HEK293 (cell line): ENCODE data around the gene PDE6C.
A peak's percentile ranks its signal among the peaks of the same experiment; 100 is the strongest.

Experiments used
- CTCF ChIA-PET: fragments of 350-600 bp; formaldehyde crosslinking; extraction: SDS; loops from one replicate; lab custom pipeline; 2021; ENCODE audit warnings: antibody characterized with exemption; lab: Yijun Ruan, JAX
- POLR2A ChIA-PET: fragments of 300-600 bp; formaldehyde crosslinking; extraction: SDS; loops from one replicate; lab custom pipeline; 2020; ENCODE audit warnings: antibody characterized with exemption, inconsistent platforms; lab: Yijun Ruan, JAX
- H3K27ac ChIP-seq: fragments of 200-500 bp; sonication (Bioruptor generic); 2 replicates; pipeline ENCODE4 v1.5.1; 2014; ENCODE audit warnings: low read depth, low read length, control low read depth, inconsistent platforms; ENCODE audit errors: extremely low read depth
- H3K36me3 ChIP-seq, 2 experiments: fragments of 200-500 bp in 1 of 2; sonication (Bioruptor generic) in 1 of 2; 1 replicate in 1 of 2; 2 replicates in 1 of 2; pipeline ENCODE4 v1.5.1; 2014 to 2017; ENCODE audit warnings: inconsistent platforms in 2 of 2, low read length in 2 of 2; ENCODE audit not compliant: control insufficient read depth in 2 of 2, insufficient read depth in 1 of 2
- H3K4me1 ChIP-seq: fragments of 200-500 bp; sonication (Bioruptor generic); 2 replicates; pipeline ENCODE4 v1.5.1; 2014; ENCODE audit warnings: mild to moderate bottlenecking, low read length, inconsistent platforms; ENCODE audit not compliant: control insufficient read depth, insufficient read depth
- H3K4me3 ChIP-seq: 2 replicates; pipeline ENCODE4 v1.5.1; 2011; ENCODE audit warnings: low read depth, mild to moderate bottlenecking, control low read depth, low read length, moderate library complexity
- H3K9me3 ChIP-seq: fragments of 200-500 bp; sonication (Bioruptor generic); 2 replicates; pipeline ENCODE4 v1.5.1; 2014; ENCODE audit warnings: low read depth, low read length, inconsistent platforms; ENCODE audit not compliant: control insufficient read depth, insufficient read depth
- GLIS1 ChIP-seq: fragments of 450-650 bp; formaldehyde crosslinking; IDR thresholded peaks from 2 replicates; pipeline ENCODE4 v1.5.1; 2016; ENCODE audit warnings: missing biosample characterization, missing genetic modification characterization
- HIC1 ChIP-seq: fragments of 450-650 bp; formaldehyde crosslinking; IDR thresholded peaks from 2 replicates; pipeline ENCODE4 v1.5.1; 2016; ENCODE audit warnings: missing biosample characterization, missing genetic modification characterization
- KLF10 ChIP-seq: fragments of 450-650 bp; IDR thresholded peaks from 2 replicates; pipeline ENCODE4 v1.5.1; 2018; ENCODE audit warnings: missing biosample characterization, mild to moderate bottlenecking, missing genetic modification characterization
- MEIS1 ChIP-seq: sonication (generic); formaldehyde crosslinking; IDR thresholded peaks from 2 replicates; pipeline ENCODE4 v1.8.1; 2022; ENCODE audit warnings: missing genetic modification reagents, mild to moderate bottlenecking, borderline replicate concordance
- MYNN ChIP-seq: fragments of 450-650 bp; formaldehyde crosslinking; IDR thresholded peaks from 2 replicates; pipeline ENCODE4 v1.5.1; 2016; ENCODE audit warnings: missing biosample characterization, missing genetic modification characterization, borderline replicate concordance
- OSR2 ChIP-seq: fragments of 450-650 bp; formaldehyde crosslinking; IDR thresholded peaks from 2 replicates; pipeline ENCODE4 v1.5.1; 2016; ENCODE audit warnings: missing biosample characterization, missing genetic modification characterization
- SCRT1 ChIP-seq: fragments of 450-650 bp; formaldehyde crosslinking; IDR thresholded peaks from 2 replicates; pipeline ENCODE4 v1.5.1; 2016; ENCODE audit warnings: missing biosample characterization, missing genetic modification characterization, borderline replicate concordance
- SCRT2 ChIP-seq: fragments of 450-650 bp; formaldehyde crosslinking; IDR thresholded peaks from 2 replicates; pipeline ENCODE4 v1.5.1; 2016; ENCODE audit warnings: missing biosample characterization, missing genetic modification characterization
- ZBTB17 ChIP-seq: fragments of 450-650 bp; formaldehyde crosslinking; IDR thresholded peaks from 2 replicates; pipeline ENCODE4 v1.5.1; 2016; ENCODE audit warnings: missing biosample characterization, missing genetic modification characterization
- ZNF114 ChIP-seq: fragments of 450-650 bp; formaldehyde crosslinking; IDR thresholded peaks from 2 replicates; pipeline ENCODE4 v1.5.0; 2017; ENCODE audit warnings: missing biosample characterization, missing genetic modification characterization
- ZNF157 ChIP-seq: fragments of 450-650 bp; formaldehyde crosslinking; IDR thresholded peaks from 2 replicates; pipeline ENCODE4 v1.5.1; 2016; ENCODE audit warnings: missing biosample characterization, missing genetic modification characterization
- ZNF221 ChIP-seq: fragments of 450-650 bp; formaldehyde crosslinking; IDR thresholded peaks from 2 replicates; pipeline ENCODE4 v1.5.1; 2017; ENCODE audit warnings: missing biosample characterization, missing genetic modification characterization, borderline replicate concordance
- ZNF223 ChIP-seq: fragments of 450-650 bp; formaldehyde crosslinking; IDR thresholded peaks from 2 replicates; pipeline ENCODE4 v1.5.1; 2016; ENCODE audit warnings: missing biosample characterization, missing genetic modification characterization
- ZNF26 ChIP-seq: fragments of 450-650 bp; formaldehyde crosslinking; IDR thresholded peaks from 2 replicates; pipeline ENCODE4 v1.5.1; 2016; ENCODE audit warnings: missing biosample characterization, missing genetic modification characterization
- ZNF274 ChIP-seq, 2 experiments: fragments of 200-500 bp in 1 of 2; fragments of 450-650 bp in 1 of 2; sonication (Bioruptor generic) in 1 of 2; formaldehyde crosslinking in 1 of 2; IDR thresholded peaks; 2 replicates each; pipeline versions ENCODE4 v1.5.1 to v1.6.1; 2014 to 2016; ENCODE audit warnings: borderline replicate concordance in 1 of 2, inconsistent platforms in 1 of 2, low read length in 1 of 2, missing biosample characterization in 1 of 2, missing genetic modification characterization in 1 of 2
- ZNF292 ChIP-seq: fragments of 450-650 bp; formaldehyde crosslinking; IDR thresholded peaks from 2 replicates; pipeline ENCODE4 v1.5.1; 2016; ENCODE audit warnings: low read depth, missing biosample characterization, missing genetic modification characterization, borderline replicate concordance
- ZNF302 ChIP-seq: fragments of 450-650 bp; formaldehyde crosslinking; IDR thresholded peaks from 2 replicates; pipeline ENCODE4 v1.5.1; 2016; ENCODE audit warnings: missing biosample characterization, missing genetic modification characterization, low read depth
- ZNF391 ChIP-seq: fragments of 450-650 bp; formaldehyde crosslinking; IDR thresholded peaks from 2 replicates; pipeline ENCODE4 v1.5.1; 2016; ENCODE audit warnings: low read depth, missing biosample characterization, missing genetic modification characterization, borderline replicate concordance
- ZNF433 ChIP-seq: fragments of 450-650 bp; formaldehyde crosslinking; IDR thresholded peaks from 2 replicates; pipeline ENCODE4 v1.5.1; 2016; ENCODE audit warnings: missing biosample characterization, missing genetic modification characterization, low read depth
- ZNF473 ChIP-seq: fragments of 450-650 bp; formaldehyde crosslinking; IDR thresholded peaks from 2 replicates; pipeline ENCODE4 v1.5.1; 2017; ENCODE audit warnings: missing biosample characterization, missing genetic modification characterization
- ZNF529 ChIP-seq: fragments of 450-650 bp; formaldehyde crosslinking; IDR thresholded peaks from 2 replicates; pipeline ENCODE4 v1.5.1; 2017; ENCODE audit warnings: missing genetic modification characterization, missing biosample characterization; ENCODE audit not compliant: insufficient replicate concordance
- ZNF664 ChIP-seq: fragments of 450-650 bp; formaldehyde crosslinking; IDR thresholded peaks from 2 replicates; pipeline ENCODE4 v1.5.1; 2016; ENCODE audit warnings: missing biosample characterization, missing genetic modification characterization
- ZNF76 ChIP-seq: fragments of 450-650 bp; formaldehyde crosslinking; IDR thresholded peaks from 2 replicates; pipeline ENCODE4; 2016; ENCODE audit warnings: low read depth, missing biosample characterization, missing genetic modification characterization, borderline replicate concordance
- ZNF776 ChIP-seq: fragments of 450-650 bp; formaldehyde crosslinking; IDR thresholded peaks from 2 replicates; pipeline ENCODE4 v1.5.0; 2017; ENCODE audit warnings: missing biosample characterization, missing genetic modification characterization, borderline replicate concordance
- ZSCAN18 ChIP-seq: fragments of 450-650 bp; formaldehyde crosslinking; IDR thresholded peaks from 2 replicates; pipeline ENCODE4 v1.5.1; 2016; ENCODE audit warnings: missing biosample characterization, missing genetic modification characterization
- TF ChIP-seq, protein P1 (sequence below): fragments of 450-650 bp; formaldehyde crosslinking; IDR thresholded peaks from 2 replicates; pipeline ENCODE4 v1.5.1; 2017; ENCODE audit warnings: missing biosample characterization, missing genetic modification characterization

Gene PDE6C

DNA sequence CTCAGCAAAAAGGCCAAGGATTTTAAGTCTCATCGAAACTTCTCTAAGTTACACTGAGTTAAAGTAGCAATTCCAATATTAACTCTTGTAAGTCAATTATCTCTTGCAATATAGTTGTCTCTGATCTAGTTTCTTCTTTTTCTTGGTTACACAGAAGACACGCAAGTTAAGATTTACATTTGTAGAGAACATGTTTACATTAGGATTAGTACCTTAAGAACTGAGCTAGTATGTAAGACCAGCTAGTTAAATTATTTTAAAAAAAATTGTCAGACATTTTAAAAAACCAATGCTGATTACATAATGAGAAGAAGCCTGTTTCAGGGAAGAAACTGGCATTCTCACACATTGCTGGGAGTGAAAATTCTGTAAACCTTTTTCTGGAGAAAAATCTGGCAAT, 58.7 kb downstream of the PDE6C start (continued):
- no peak for TF ChIP-seq ZNF26

DNA sequence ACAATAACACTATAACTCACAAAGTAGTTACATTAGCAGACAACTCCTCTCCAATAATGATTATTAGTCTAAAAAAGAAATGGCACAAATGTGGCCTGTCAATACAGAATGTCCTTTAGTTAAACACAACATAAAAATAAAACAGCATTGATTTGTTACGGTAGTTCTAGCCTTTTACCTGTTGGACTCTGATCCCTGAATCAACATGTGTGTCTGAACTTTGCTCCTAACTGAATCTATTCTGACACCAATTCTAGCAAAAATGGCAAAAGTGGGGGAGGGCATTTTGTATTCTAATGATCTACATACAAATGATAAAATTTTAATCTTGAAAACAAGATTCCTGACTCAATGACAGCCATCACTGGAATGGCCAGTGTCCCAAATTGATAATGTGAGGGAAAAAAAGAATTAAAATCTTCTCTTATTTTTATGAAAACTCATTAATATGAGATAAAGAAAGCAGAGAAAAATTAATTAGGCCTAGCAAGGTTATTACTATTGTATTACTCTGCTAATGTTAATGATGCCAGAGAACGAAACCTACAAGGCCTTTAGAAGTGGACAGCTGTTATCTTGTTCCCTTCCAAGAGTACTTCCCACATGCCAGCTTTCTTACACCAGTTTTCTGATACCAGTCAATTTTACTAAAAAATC, 59.8 kb downstream of the PDE6C start:
- POLR2A ChIA-PET, result no interaction called here
- H3K27ac ChIP-seq, result no peak overlapping the region
- H3K4me1 ChIP-seq, result no peaks in the 10 kb centered on the region
- no peaks in the 10 kb centered on the region for H3K9me3 ChIP-seq
- H3K36me3 ChIP-seq, result peaks cover 48 to 72% of the 10 kb centered on the region in 2 experiments
- CTCF ChIA-PET, result interaction anchor here (0.6 kb wide), 1 partner anchor 160 kb away, joined by 3 read pairs; no protein-coding TSS in a partner anchor
- H3K4me3 ChIP-seq, result no peak overlapping the region
- TF ChIP-seq SCRT1 (tag by site-specific recombination) (peak; percentile 71; the same call in 1 of the 2 replicates), ZNF391 (tag by site-specific recombination) (no peak), ZNF114 (no peak), ZBTB17 (tag by site-specific recombination) (no peak), ZNF292 (tag by site-specific recombination) (no peak), ZNF302 (tag by site-specific recombination) (no peak), ZNF76 (no peak), ZNF223 (no peak), HIC1 (tag by site-specific recombination) (no peak), SCRT2 (tag by site-specific recombination) (peak; percentile 91), MYNN (no peak), ZNF473 (tag by site-specific recombination) (no peak), ZNF776 (tag by site-specific recombination) (no peak)
- TF ChIP-seq, protein P1, sequence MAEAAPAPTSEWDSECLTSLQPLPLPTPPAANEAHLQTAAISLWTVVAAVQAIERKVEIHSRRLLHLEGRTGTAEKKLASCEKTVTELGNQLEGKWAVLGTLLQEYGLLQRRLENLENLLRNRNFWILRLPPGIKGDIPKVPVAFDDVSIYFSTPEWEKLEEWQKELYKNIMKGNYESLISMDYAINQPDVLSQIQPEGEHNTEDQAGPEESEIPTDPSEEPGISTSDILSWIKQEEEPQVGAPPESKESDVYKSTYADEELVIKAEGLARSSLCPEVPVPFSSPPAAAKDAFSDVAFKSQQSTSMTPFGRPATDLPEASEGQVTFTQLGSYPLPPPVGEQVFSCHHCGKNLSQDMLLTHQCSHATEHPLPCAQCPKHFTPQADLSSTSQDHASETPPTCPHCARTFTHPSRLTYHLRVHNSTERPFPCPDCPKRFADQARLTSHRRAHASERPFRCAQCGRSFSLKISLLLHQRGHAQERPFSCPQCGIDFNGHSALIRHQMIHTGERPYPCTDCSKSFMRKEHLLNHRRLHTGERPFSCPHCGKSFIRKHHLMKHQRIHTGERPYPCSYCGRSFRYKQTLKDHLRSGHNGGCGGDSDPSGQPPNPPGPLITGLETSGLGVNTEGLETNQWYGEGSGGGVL, result no peak
- TF ChIP-seq, all 188 proteins: peak for 2

- peaks cover 48 to 73% of the 10 kb centered on the region in 2 experiments for H3K36me3 ChIP-seq
- POLR2A ChIA-PET, result no interaction called here
- no peaks in the 10 kb centered on the region for H3K4me1 ChIP-seq
These were observed 60.6 kb downstream of the PDE6C start for GRCh38 chr10:93672890-93673289.

More at GRCh38 chr10:93672890-93673289, 60.6 kb downstream of the PDE6C start:
- Histone ChIP-seq H3K4me3 (no peak overlapping the region), H3K9me3 (no peaks in the 10 kb centered on the region), H3K27ac (no peak overlapping the region)
- TF ChIP-seq ZNF274 (IDR thresholded peaks at IDR 0.05; ENCODE audit: low read length), result no peak
- TF ChIP-seq ZNF274 (tag by site-specific recombination; IDR thresholded peaks at IDR 0.05; ENCODE audit: borderline replicate concordance), result no peak
- no peak for TF ChIP-seq ZNF433 (tag by site-specific recombination)
- no peak for TF ChIP-seq ZNF221 (tag by site-specific recombination)
- no peak for TF ChIP-seq ZNF664 (tag by site-specific recombination)
- TF ChIP-seq KLF10 (tag by site-specific recombination), result no peak
- no peak for TF ChIP-seq ZNF114
- TF ChIP-seq ZNF157 (tag by site-specific recombination), result no peak
- TF ChIP-seq MEIS1 (CRISPR knock-in tag), result no peak
- TF ChIP-seq OSR2 (tag by site-specific recombination), result no peak
- no peak for TF ChIP-seq GLIS1 (tag by site-specific recombination)
- TF ChIP-seq ZSCAN18, result no peak
- TF ChIP-seq ZNF529 (tag by site-specific recombination), result no peak
- CTCF ChIA-PET, result interaction anchor here (0.6 to 1.3 kb wide), 2 partner anchors 118 to 161 kb away, joined by 3 to 5 read pairs; no protein-coding TSS in a partner anchor
